OCI-LY7 (cell line): ENCODE measurements around the gene TMC8.

Experiments used
- EZH2phosphoT487 ChIP-seq: fragments of 200-600 bp; sonication (generic); IDR thresholded peaks from 2 replicates; pipeline ENCODE4 v1.6.1; 2018; ENCODE audit warnings: low read depth, borderline replicate concordance, mild to moderate bottlenecking, mixed run types, antibody characterized with exemption, low read length, moderate library complexity, mixed read lengths
- TF ChIP-seq, protein P1 (sequence below): fragments of 200-600 bp; sonication (generic); conservative IDR thresholded peaks from 2 replicates; pipeline ENCODE4 v1.5.1; 2014; ENCODE audit warnings: mild to moderate bottlenecking, antibody characterized with exemption, low read length, moderate library complexity, mixed read lengths

DNA sequence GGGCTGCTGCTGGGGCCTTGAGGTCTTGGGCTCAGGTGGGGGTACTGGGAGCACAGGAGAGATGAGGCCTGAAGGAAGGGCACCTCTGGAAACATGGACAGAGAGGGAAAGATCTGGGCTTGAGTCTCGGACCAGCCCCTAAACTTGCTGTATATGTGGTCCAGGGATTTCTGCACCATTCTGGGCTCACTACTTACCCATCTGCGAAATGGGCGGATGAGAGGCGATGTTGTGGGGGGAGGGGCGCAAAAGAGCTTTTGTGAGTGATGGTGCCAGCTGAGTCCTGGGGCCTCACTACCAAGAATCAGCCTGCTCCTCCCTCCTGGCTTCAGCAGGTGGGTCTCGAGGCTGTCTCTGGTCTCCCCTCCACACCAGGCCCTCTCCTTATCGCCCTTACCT is 15.9 kb downstream of the TMC8 start:
- TF ChIP-seq, protein P1, sequence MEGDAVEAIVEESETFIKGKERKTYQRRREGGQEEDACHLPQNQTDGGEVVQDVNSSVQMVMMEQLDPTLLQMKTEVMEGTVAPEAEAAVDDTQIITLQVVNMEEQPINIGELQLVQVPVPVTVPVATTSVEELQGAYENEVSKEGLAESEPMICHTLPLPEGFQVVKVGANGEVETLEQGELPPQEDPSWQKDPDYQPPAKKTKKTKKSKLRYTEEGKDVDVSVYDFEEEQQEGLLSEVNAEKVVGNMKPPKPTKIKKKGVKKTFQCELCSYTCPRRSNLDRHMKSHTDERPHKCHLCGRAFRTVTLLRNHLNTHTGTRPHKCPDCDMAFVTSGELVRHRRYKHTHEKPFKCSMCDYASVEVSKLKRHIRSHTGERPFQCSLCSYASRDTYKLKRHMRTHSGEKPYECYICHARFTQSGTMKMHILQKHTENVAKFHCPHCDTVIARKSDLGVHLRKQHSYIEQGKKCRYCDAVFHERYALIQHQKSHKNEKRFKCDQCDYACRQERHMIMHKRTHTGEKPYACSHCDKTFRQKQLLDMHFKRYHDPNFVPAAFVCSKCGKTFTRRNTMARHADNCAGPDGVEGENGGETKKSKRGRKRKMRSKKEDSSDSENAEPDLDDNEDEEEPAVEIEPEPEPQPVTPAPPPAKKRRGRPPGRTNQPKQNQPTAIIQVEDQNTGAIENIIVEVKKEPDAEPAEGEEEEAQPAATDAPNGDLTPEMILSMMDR = no peak
- TF ChIP-seq EZH2phosphoT487 = no peak
